HT1080 (cell line): ENCODE data around the gene TBX18. TPM values are rescaled to one million over a fixed set of nuclear protein-coding genes. Genes with fewer than 3 reads are reported as not detected.

Source experiments
- small RNA-seq: library from RNA; depleted of rRNA; stranded (forward); fragments of <200 nt; gene quantifications from one replicate; pipeline ENCODE3, GENCODE V24; 2014
- total RNA-seq: library from RNA; depleted of rRNA; stranded (reverse); fragments of >200 nt; shearing (Covaris generic); gene quantifications from 2 replicates; pipeline ENCODE4 v1.2.3, GENCODE V29; 2014

TBX18 gene
- total RNA-seq, 1 experiment from 2014 or later = 5.9 TPM

Small RNA genes within 50 kb of the gene (small RNA-seq; reads per million reads assigned to genes)
- not detected for gene AL590143.1
